HG03571 (cell line): ENCODE results near the gene SPDYE2.
"Not testable (repeated sequence)": the region's sequence is repeated elsewhere in the genome, so short reads cannot be mapped to it uniquely, and the experiment has no call there.

Experiments
- ATAC-seq: cut with Tn5 transposase; IDR thresholded peaks from one replicate; pipeline ENCODE4 v1.9.1; 2021; ENCODE audit not compliant: unreplicated experiment

SPDYE2 gene

GRCh38 chr7:102535062-102535615 lies 15.9 kb upstream of the SPDYE2 start:
- ATAC-seq, result not testable (repeated sequence)

- not testable (repeated sequence) for ATAC-seq
Observed at GRCh38 chr7:102540604-102541003, 10.4 kb upstream of the SPDYE2 start.

- ATAC-seq, result not testable (repeated sequence)
Observed at GRCh38 chr7:102542083-102542482, 8.9 kb upstream of the SPDYE2 start.

- not testable (repeated sequence) for ATAC-seq
Observed at GRCh38 chr7:102542771-102543170, 8.3 kb upstream of the SPDYE2 start.

GRCh38 chr7:102543596-102543995 lies 7.4 kb upstream of the SPDYE2 start, which contains the start of gene UPK3BL2:
UPK3BL2 (minus strand) TSS chr7:102543696; CDS start chr7:102543636, 60 bp downstream.
- ATAC-seq, result not testable (repeated sequence)

GRCh38 chr7:102544372-102544771 lies 6.7 kb upstream of the SPDYE2 start:
- not testable (repeated sequence) for ATAC-seq

- not testable (repeated sequence) for ATAC-seq
Observed at GRCh38 chr7:102545288-102545687, 5.7 kb upstream of the SPDYE2 start.

- ATAC-seq, result peak; percentile 78
Observed at GRCh38 chr7:102546353-102546752, 4.7 kb upstream of the SPDYE2 start.

- not testable (repeated sequence) for ATAC-seq
Observed at GRCh38 chr7:102568620-102569019, 17.6 kb downstream of the SPDYE2 start.

- peak; percentile 95 for ATAC-seq
Observed at GRCh38 chr7:102572261-102573239, 21.5 kb downstream of the SPDYE2 start, which contains the start of gene POLR2J3. POLR2J3 (minus strand) TSS chr7:102572583; CDS start chr7:102572521, 62 bp downstream.

- not testable (repeated sequence) for ATAC-seq
Observed at GRCh38 chr7:102574607-102575006, 23.6 kb downstream of the SPDYE2 start.

- not testable (repeated sequence) for ATAC-seq
Observed at GRCh38 chr7:102576363-102576762, 25.3 kb downstream of the SPDYE2 start.

GRCh38 chr7:102577315-102578240 lies 26.6 kb downstream of the SPDYE2 start:
- not testable (repeated sequence) for ATAC-seq

- ATAC-seq, result not testable (repeated sequence)
Observed at GRCh38 chr7:102578486-102578885, 27.5 kb downstream of the SPDYE2 start.

GRCh38 chr7:102581722-102582121 lies 30.7 kb downstream of the SPDYE2 start:
- not testable (repeated sequence) for ATAC-seq

- not testable (repeated sequence) for ATAC-seq
Observed at GRCh38 chr7:102583495-102583894, 32.5 kb downstream of the SPDYE2 start.

GRCh38 chr7:102589857-102590256 lies 38.8 kb downstream of the SPDYE2 start:
- peak; percentile 50 for ATAC-seq

- peak; percentile 44 for ATAC-seq
Observed at GRCh38 chr7:102592477-102593019, 41.5 kb downstream of the SPDYE2 start.

GRCh38 chr7:102593637-102594334 lies 42.8 kb downstream of the SPDYE2 start:
- peak; percentile 56 for ATAC-seq

GRCh38 chr7:102596036-102596435 lies 45.0 kb downstream of the SPDYE2 start:
- not testable (repeated sequence) for ATAC-seq
